ENCODE data around the gene ZIC5. TPM values are rescaled to one million over a fixed set of nuclear protein-coding genes. Genes with fewer than 3 reads are reported as not detected.

ZIC5 gene
- total and polyA plus RNA-seq, 9 of the 15 experiments (the other 6 are each of a cell fraction or from before 2014, with no cell fraction given), result 0.57 to 2.0 (median 1.1) TPM

- H3K9me3 ChIP-seq (replicated peaks; ENCODE audit: control insufficient read depth, insufficient read depth, low read depth, low read length), result no peaks in the 10 kb centered on the region
- H3K9ac ChIP-seq (ENCODE audit: insufficient read depth in 1 of 2, low read depth in 2 of 2, low read length in 2 of 2), result no peak overlapping the region
- POLR2A ChIA-PET, result no interaction called here
- intact Hi-C loops (cut with micrococcal nuclease), result no loop called here
- H3K4me3 ChIP-seq, result no peak overlapping the region
- no peak overlapping the region for H2AFZ ChIP-seq (ENCODE audit: low read depth, low read length)
- DNase-seq (ENCODE audit: extremely low read depth in 1 of 4, low spot score in 3 of 4) (no peak), FAIRE-seq (no peak), ATAC-seq (no peak)
- TF ChIP-seq ZNF41 (CRISPR knock-in tag; conservative IDR thresholded peaks at IDR 0.05), result no peak
- H4K20me1 ChIP-seq (replicated peaks; ENCODE audit: control insufficient read depth, insufficient read depth, low read length), result no peaks in the 10 kb centered on the region
- H3K79me2 ChIP-seq (ENCODE audit: control insufficient read depth, insufficient read depth, low read length), result no peaks in the 10 kb centered on the region
- H3K27me3 ChIP-seq (ENCODE audit: control insufficient read depth in 2 of 2, insufficient read depth in 2 of 2, low read length in 2 of 2), result peaks cover 11 to 22% of the 10 kb centered on the region in 2 experiments; a peak in 4 of 5 replicates
- H3K9me1 ChIP-seq (ENCODE audit: control insufficient read depth, insufficient read depth, low read length), result no peaks in the 10 kb centered on the region
- peaks cover 0 to 8% of the 10 kb centered on the region in 2 experiments; a peak in 2 of 5 replicates for H3K4me1 ChIP-seq (replicated peaks in 1 of 2; ENCODE audit: control insufficient read depth in 2 of 2, insufficient read depth in 2 of 2, low read length in 2 of 2)
- CTCF ChIA-PET (ENCODE audit: low intra/inter-chr PET ratio), result no interaction called here
- no TSS peak for BruUV-seq (replicated peaks)
- H3K36me3 ChIP-seq (ENCODE audit: control insufficient read depth, insufficient read depth, low read length), result peaks cover 6% of the 10 kb centered on the region; the same call in 1 of the 3 replicates
- 67% methylated on average over 1 of the region's 1 CpG for WGBS (ENCODE audit: insufficient coverage, low coverage, missing lambda C conversion rate)
- H3K27ac ChIP-seq (ENCODE audit: extremely low read depth, low read depth, low read length), result no peak overlapping the region
- in situ Hi-C loops (cut with MboI), result no loop called here
- no peak overlapping the region for H3K4me2 ChIP-seq (ENCODE audit: insufficient read depth, low read length)
Observed at GRCh38 chr13:99962242-99962641, 9.3 kb downstream of the ZIC5 start.

GRCh38 chr13:99961636-99962035 is 9.9 kb downstream of the ZIC5 start:
- ATAC-seq, result no peak
- in situ Hi-C loops (cut with MboI) (no loop called here), intact Hi-C loops (cut with micrococcal nuclease) (no loop called here)
- no peak overlapping the region for H3K4me3 ChIP-seq
- peaks cover 11 to 22% of the 10 kb centered on the region in 2 experiments; a peak in 4 of 5 replicates for H3K27me3 ChIP-seq (ENCODE audit: control insufficient read depth in 2 of 2, insufficient read depth in 2 of 2, low read length in 2 of 2)
- H3K36me3 ChIP-seq (ENCODE audit: control insufficient read depth, insufficient read depth, low read length), result peaks cover 6% of the 10 kb centered on the region; the same call in 1 of the 3 replicates
- H3K9ac ChIP-seq (ENCODE audit: insufficient read depth in 1 of 2, low read depth in 2 of 2, low read length in 2 of 2), result no peak overlapping the region
- 56% methylated on average over 8 of the region's 8 CpGs for WGBS (ENCODE audit: insufficient coverage, low coverage, missing lambda C conversion rate)
- H3K4me1 ChIP-seq (replicated peaks in 1 of 2; ENCODE audit: control insufficient read depth in 2 of 2, insufficient read depth in 2 of 2, low read length in 2 of 2), result peaks cover 0 to 8% of the 10 kb centered on the region in 2 experiments; a peak in 2 of 5 replicates
- DNase-seq (ENCODE audit: extremely low read depth in 1 of 4, low spot score in 3 of 4), result no peak
- FAIRE-seq, result no peak
- H3K9me1 ChIP-seq (ENCODE audit: control insufficient read depth, insufficient read depth, low read length), result no peaks in the 10 kb centered on the region
- POLR2A ChIA-PET, result no interaction called here
- H3K9me3 ChIP-seq (replicated peaks; ENCODE audit: control insufficient read depth, insufficient read depth, low read depth, low read length), result no peaks in the 10 kb centered on the region
- no peak overlapping the region for H3K27ac ChIP-seq (ENCODE audit: extremely low read depth, low read depth, low read length)
- no peak overlapping the region for H3K4me2 ChIP-seq (ENCODE audit: insufficient read depth, low read length)
- no peaks in the 10 kb centered on the region for H3K79me2 ChIP-seq (ENCODE audit: control insufficient read depth, insufficient read depth, low read length)
- BruUV-seq (replicated peaks), result no TSS peak
- H2AFZ ChIP-seq (ENCODE audit: low read depth, low read length), result no peak overlapping the region
- CTCF ChIA-PET (ENCODE audit: low intra/inter-chr PET ratio), result no interaction called here
- no peak for TF ChIP-seq ZMIZ1 (IDR thresholded peaks at IDR 0.05; ENCODE audit: low read depth in 2 of 2, low read length in 2 of 2)
- TF ChIP-seq SETDB1 (IDR thresholded peaks at IDR 0.05; ENCODE audit: low read length), result no peak
- no peak for TF ChIP-seq ZNF583 (CRISPR knock-in tag; IDR thresholded peaks at IDR 0.05)
- H4K20me1 ChIP-seq (replicated peaks; ENCODE audit: control insufficient read depth, insufficient read depth, low read length), result no peaks in the 10 kb centered on the region

Data from K562 (cell line).